ENCODE data around the gene CXCL12.

CXCL12 gene

GRCh38 chr10:44330431-44330830 lies 54.5 kb downstream of the CXCL12 start:
- no peak for DNase-seq

- DNase-seq = no peak
Observed at GRCh38 chr10:44327461-44327860, 57.4 kb downstream of the CXCL12 start.

All from activated CD4-positive, CD25-positive, alpha-beta regulatory T cell (primary cell).